HepG2 (cell line): ENCODE data around the gene CHMP6. TPM values are rescaled to one million over a fixed set of nuclear protein-coding genes. Genes with fewer than 3 reads are reported as not detected.

Source experiments
- BHLHE40 ChIP-seq: IDR thresholded peaks from 2 replicates; pipeline ENCODE4 v1.6.1; 2011; ENCODE audit warnings: low read length, improper control_type of control experiment
- BRD4 ChIP-seq: sonication (generic); formaldehyde crosslinking; IDR thresholded peaks from 2 replicates; pipeline ENCODE4 v1.4.0; 2020; ENCODE audit warnings: missing genetic modification reagents
- CSRNP1 ChIP-seq: sonication (generic); formaldehyde crosslinking; IDR thresholded peaks from 2 replicates; pipeline ENCODE4 v1.8.1; 2023; ENCODE audit warnings: mild to moderate bottlenecking, missing genetic modification reagents
- HNRNPLL ChIP-seq: fragments of 200-400 bp; formaldehyde crosslinking; IDR thresholded peaks from 2 replicates; pipeline ENCODE4 v1.6.1; 2017; ENCODE audit warnings: mild to moderate bottlenecking, low read depth, low read length; ENCODE audit not compliant: poor library complexity, severe bottlenecking
- KAT8 ChIP-seq: IDR thresholded peaks from 2 replicates; pipeline ENCODE4 v1.6.1; 2016; ENCODE audit warnings: missing genetic modification reagents, missing compliant biosample characterization
- MAFG ChIP-seq: sonication (generic); formaldehyde crosslinking; IDR thresholded peaks from 2 replicates; pipeline ENCODE4 v1.5.1; 2020; ENCODE audit warnings: mild to moderate bottlenecking, missing genetic modification reagents
- NFRKB ChIP-seq: fragments of 450-650 bp; IDR thresholded peaks from 2 replicates; pipeline ENCODE4 v1.6.1; 2017
- PHB2 ChIP-seq: fragments of 450-650 bp; IDR thresholded peaks from 2 replicates; pipeline ENCODE4 v1.6.1; 2018; ENCODE audit not compliant: partially characterized antibody
- RBM39 ChIP-seq: fragments of 200-400 bp; formaldehyde crosslinking; IDR thresholded peaks from one replicate; pipeline ENCODE4 v1.6.1; 2018; ENCODE audit warnings: antibody characterized with exemption, mild to moderate bottlenecking, low read depth, low read length; ENCODE audit not compliant: poor library complexity, severe bottlenecking
- SP5 ChIP-seq: IDR thresholded peaks from 2 replicates; pipeline ENCODE4 v1.6.1; 2016; ENCODE audit warnings: low read depth, borderline replicate concordance
- SRY ChIP-seq: sonication (generic); formaldehyde crosslinking; IDR thresholded peaks from 2 replicates; pipeline ENCODE4 v1.8.0; 2022; ENCODE audit warnings: mild to moderate bottlenecking, missing genetic modification reagents
- TFE3 ChIP-seq: IDR thresholded peaks from 2 replicates; pipeline ENCODE4 v1.6.1; 2016
- ZNF253 ChIP-seq: sonication (generic); formaldehyde crosslinking; IDR thresholded peaks from 2 replicates; pipeline ENCODE4 v1.8.0; 2022; ENCODE audit warnings: mild to moderate bottlenecking, missing genetic modification reagents, borderline replicate concordance
- ZNF274 ChIP-seq: sonication (generic); formaldehyde crosslinking; IDR thresholded peaks from 2 replicates; pipeline ENCODE4 v1.5.1; 2020; ENCODE audit warnings: mild to moderate bottlenecking, missing genetic modification reagents
- ZNF30 ChIP-seq: sonication (generic); formaldehyde crosslinking; IDR thresholded peaks from 2 replicates; pipeline ENCODE4 v1.5.0; 2020; ENCODE audit warnings: mild to moderate bottlenecking, missing genetic modification reagents
- ZNF703 ChIP-seq: sonication (generic); formaldehyde crosslinking; IDR thresholded peaks from 2 replicates; pipeline ENCODE4 v1.5.1; 2020; ENCODE audit warnings: missing genetic modification reagents, mild to moderate bottlenecking, moderate library complexity, borderline replicate concordance
- ZNF768 ChIP-seq: sonication (generic); formaldehyde crosslinking; IDR thresholded peaks from 2 replicates; pipeline ENCODE4 v1.4.0; 2020; ENCODE audit warnings: missing genetic modification reagents
- polyA plus RNA-seq, 8 experiments: library from polyadenylated mRNA; depleted of rRNA in 3 of 8; stranded (reverse) in 7 of 8; unstranded in 1 of 8; fragments of >200 nt; fragmentation: Illumina TruSeq in 4 of 8; extraction: Trizol in 4 of 8; gene quantifications; 2 replicates each; pipeline versions ENCODE4 v1.2.1 to v1.2.3, GENCODE V29; 2011 to 2016; ENCODE audit warnings: low read depth in 4 of 8, missing spikeins in 1 of 8, mixed read lengths in 1 of 8; ENCODE audit not compliant: insufficient read depth in 1 of 8
- total RNA-seq, 5 experiments: library from RNA; depleted of rRNA; stranded (reverse); fragments of >200 nt; fragmentation: Illumina TruSeq; extraction: Trizol; gene quantifications; 2 replicates each; pipeline ENCODE4 v1.2.3, GENCODE V29; 2016; ENCODE audit warnings: low read depth in 1 of 5
- TF ChIP-seq, protein P1 (sequence below): sonication (generic); formaldehyde crosslinking; IDR thresholded peaks from 2 replicates; pipeline ENCODE4 v1.5.1; 2020; ENCODE audit warnings: mild to moderate bottlenecking, missing genetic modification reagents, moderate library complexity
- TF ChIP-seq, protein P2 (sequence below): sonication (generic); formaldehyde crosslinking; IDR thresholded peaks from 2 replicates; pipeline ENCODE4 v1.5.0; 2020; ENCODE audit warnings: missing genetic modification reagents
- TF ChIP-seq, protein P3 (sequence below): sonication (generic); formaldehyde crosslinking; IDR thresholded peaks from 2 replicates; pipeline ENCODE4 v1.5.0; 2020; ENCODE audit warnings: mild to moderate bottlenecking, missing genetic modification reagents, borderline replicate concordance

CHMP6 gene
- total and polyA plus RNA-seq, 2 of the 13 experiments (the other 11 are each of a cell fraction or from before 2014, with no cell fraction given) = 11.1 to 24.2 TPM

DNA sequence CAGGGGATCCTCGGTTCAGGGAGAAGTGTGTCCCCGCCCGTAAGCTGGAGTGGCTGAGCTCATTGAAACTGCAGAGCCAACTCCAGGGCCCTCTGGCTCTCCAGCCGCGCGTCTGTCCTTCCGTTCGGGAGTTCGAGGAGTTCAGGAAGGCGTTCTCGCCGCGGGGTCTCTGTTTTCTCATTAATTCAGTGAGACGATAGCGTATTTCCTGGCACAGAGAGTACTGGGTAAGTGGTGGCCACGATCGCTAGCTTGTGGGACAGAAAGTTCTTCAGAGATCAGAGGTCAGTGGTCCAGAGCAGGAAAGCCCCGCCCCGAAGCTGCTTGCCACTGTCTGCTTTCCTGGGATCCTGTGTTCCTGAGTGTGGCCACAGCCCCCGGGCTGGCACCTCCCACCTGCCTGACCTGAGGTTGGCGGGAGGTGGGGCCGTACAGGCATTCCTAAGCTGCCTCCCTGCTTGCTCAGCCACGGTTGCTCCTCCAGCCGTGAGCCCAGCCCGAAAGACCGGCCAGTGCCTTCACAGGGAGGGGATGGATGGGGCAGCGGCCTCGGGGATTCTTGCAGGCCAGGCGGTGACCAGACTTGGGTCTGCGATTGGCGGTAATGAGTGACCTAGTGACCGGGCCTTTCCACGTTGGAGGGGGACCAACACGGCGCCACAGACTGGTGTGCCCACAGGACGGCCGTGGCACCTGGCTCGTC is 52.2 kb downstream of the CHMP6 start (continued):
- TF ChIP-seq ZNF274 (CRISPR knock-in tag) (no peak), PHB2 (no peak), BHLHE40 (peak; percentile 6; the same call in 1 of the 2 replicates), SRY (no peak), TFE3 (CRISPR knock-in tag) (0 out of 2 replicates have a peak, but pooled peaks have one; percentile 15), HNRNPLL (peak; percentile 49), BRD4 (CRISPR knock-in tag) (no peak), ZNF703 (CRISPR knock-in tag) (no peak), ZNF768 (CRISPR knock-in tag) (peak; percentile 6; the same call in 1 of the 2 replicates), RBM39 (no peak), MAFG (CRISPR knock-in tag) (no peak), KAT8 (CRISPR knock-in tag) (peak; percentile 74), CSRNP1 (CRISPR knock-in tag) (peak; percentile 90; the same call in 1 of the 2 replicates), ZNF253 (CRISPR knock-in tag) (0 out of 2 replicates have a peak, but pooled peaks have one; percentile 35), ZNF30 (CRISPR knock-in tag) (no peak), SP5 (CRISPR knock-in tag) (peak; percentile 99), NFRKB (no peak)
- TF ChIP-seq, protein P1, sequence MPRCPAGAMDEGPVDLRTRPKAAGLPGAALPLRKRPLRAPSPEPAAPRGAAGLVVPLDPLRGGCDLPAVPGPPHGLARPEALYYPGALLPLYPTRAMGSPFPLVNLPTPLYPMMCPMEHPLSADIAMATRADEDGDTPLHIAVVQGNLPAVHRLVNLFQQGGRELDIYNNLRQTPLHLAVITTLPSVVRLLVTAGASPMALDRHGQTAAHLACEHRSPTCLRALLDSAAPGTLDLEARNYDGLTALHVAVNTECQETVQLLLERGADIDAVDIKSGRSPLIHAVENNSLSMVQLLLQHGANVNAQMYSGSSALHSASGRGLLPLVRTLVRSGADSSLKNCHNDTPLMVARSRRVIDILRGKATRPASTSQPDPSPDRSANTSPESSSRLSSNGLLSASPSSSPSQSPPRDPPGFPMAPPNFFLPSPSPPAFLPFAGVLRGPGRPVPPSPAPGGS (CRISPR knock-in tag) = no peak
- TF ChIP-seq, protein P2, sequence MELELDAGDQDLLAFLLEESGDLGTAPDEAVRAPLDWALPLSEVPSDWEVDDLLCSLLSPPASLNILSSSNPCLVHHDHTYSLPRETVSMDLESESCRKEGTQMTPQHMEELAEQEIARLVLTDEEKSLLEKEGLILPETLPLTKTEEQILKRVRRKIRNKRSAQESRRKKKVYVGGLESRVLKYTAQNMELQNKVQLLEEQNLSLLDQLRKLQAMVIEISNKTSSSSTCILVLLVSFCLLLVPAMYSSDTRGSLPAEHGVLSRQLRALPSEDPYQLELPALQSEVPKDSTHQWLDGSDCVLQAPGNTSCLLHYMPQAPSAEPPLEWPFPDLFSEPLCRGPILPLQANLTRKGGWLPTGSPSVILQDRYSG (CRISPR knock-in tag) = 0 out of 2 replicates have a peak, but pooled peaks have one; percentile 48
- TF ChIP-seq, protein P3, sequence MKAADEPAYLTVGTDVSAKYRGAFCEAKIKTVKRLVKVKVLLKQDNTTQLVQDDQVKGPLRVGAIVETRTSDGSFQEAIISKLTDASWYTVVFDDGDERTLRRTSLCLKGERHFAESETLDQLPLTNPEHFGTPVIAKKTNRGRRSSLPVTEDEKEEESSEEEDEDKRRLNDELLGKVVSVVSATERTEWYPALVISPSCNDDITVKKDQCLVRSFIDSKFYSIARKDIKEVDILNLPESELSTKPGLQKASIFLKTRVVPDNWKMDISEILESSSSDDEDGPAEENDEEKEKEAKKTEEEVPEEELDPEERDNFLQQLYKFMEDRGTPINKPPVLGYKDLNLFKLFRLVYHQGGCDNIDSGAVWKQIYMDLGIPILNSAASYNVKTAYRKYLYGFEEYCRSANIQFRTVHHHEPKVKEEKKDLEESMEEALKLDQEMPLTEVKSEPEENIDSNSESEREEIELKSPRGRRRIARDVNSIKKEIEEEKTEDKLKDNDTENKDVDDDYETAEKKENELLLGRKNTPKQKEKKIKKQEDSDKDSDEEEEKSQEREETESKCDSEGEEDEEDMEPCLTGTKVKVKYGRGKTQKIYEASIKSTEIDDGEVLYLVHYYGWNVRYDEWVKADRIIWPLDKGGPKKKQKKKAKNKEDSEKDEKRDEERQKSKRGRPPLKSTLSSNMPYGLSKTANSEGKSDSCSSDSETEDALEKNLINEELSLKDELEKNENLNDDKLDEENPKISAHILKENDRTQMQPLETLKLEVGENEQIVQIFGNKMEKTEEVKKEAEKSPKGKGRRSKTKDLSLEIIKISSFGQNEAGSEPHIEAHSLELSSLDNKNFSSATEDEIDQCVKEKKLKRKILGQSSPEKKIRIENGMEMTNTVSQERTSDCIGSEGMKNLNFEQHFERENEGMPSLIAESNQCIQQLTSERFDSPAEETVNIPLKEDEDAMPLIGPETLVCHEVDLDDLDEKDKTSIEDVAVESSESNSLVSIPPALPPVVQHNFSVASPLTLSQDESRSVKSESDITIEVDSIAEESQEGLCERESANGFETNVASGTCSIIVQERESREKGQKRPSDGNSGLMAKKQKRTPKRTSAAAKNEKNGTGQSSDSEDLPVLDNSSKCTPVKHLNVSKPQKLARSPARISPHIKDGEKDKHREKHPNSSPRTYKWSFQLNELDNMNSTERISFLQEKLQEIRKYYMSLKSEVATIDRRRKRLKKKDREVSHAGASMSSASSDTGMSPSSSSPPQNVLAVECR = peak; percentile 67
